Jurkat, Clone E6-1 (cell line): ENCODE results near the gene ALG1.
"Not testable (repeated sequence)": the region's sequence is repeated elsewhere in the genome, so short reads cannot be mapped to it uniquely, and the experiment has no call there.

ENCODE experiments used
- DNase-seq: peaks from one replicate; pipeline ENCODE4 v3.0.0-alpha.2; 2011; ENCODE audit warnings: low read depth, low spot score
- H3K4me3 ChIP-seq: 2 replicates; pipeline ENCODE4 v1.5.1; 2011; ENCODE audit warnings: mild to moderate bottlenecking, low read length, control low read depth, moderate library complexity

The ALG1 gene

DNA sequence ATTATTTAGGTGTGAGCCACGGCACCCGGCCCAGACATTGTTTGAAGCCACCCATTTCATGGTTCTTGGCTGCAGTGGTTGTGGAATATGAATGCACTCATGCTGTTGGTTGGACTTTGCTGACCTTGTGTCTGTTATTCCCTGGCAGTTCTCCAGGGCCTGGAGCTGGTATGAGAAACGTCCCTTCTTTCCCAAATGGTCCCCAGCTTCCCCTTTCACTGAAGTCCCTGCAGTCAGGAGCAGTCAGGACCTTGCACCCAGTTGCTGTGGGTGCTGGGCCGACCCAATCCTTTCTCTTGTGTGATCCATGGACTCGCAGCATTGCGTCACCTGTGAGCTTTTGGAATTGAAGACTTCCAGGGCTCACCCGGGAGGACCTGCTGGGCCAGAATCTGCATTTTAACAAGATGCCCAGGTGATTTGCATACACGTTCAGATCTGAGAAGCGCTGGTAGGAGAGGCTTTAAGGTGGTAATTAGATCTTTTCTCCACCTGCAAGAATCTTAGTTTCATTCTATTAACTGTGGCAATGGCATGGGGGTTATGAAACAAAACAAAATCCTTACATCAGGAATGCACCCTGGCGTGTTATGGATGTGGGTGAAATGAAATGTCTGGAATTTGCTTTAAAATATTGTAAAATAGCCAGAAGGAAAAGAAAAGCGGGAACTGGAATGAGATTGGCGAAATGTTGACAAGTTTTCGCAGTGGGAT lies 63.3 kb downstream of the ALG1 start:
- DNase-seq, H3K4me3 ChIP-seq: not testable (repeated sequence)
